ENCODE data around the gene ZNF512. TPM values are rescaled to one million over a fixed set of nuclear protein-coding genes. Genes with fewer than 3 reads are reported as not detected.

ZNF512 gene
- total and polyA plus RNA-seq, 2 of the 13 experiments (the other 11 are each of a cell fraction or from before 2014, with no cell fraction given) = 29.8 to 31.0 TPM

DNA sequence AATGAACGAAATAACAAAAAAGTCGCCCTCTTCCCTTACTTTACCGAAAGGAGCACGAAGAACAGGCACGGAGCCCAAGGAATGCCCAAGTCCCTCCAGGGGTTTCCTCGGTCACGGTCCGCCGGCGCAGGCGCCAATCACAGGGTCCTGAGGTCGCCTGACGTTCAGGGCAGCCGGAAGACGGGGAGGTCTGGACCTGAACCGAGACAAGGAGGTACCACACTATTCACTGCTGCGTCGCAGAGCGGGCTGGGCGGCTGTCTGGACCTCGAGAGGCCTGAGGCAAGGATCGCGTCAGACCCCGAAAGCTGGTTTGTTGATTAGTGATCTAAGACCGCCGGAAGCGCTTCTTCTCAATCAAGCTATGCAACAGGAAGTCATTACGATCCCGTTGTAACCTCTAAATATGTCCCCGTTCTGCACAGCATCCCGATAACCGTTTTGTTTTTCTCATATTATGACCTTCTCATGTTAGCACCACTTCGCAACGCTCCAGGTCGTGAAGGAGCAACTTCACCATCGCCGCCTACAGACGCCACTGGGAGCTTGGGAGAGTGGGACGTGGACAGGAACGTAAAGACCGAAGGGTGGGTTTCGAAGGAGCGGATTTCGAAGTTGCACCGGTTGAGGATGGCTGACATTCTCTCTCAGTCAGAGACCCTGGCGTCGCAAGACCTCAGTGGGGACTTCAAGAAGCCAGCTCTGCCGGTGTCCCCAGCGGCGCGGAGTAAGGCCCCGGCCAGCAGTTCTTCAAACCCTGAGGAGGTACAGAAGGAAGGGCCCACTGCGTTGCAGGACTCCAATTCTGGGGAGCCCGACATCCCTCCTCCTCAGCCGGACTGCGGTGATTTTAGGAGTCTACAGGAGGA is 80.7 kb downstream of the ZNF512 start, which contains the start of the genes SLC4A1AP and SUPT7L (continued):
- TF ChIP-seq, protein P1, sequence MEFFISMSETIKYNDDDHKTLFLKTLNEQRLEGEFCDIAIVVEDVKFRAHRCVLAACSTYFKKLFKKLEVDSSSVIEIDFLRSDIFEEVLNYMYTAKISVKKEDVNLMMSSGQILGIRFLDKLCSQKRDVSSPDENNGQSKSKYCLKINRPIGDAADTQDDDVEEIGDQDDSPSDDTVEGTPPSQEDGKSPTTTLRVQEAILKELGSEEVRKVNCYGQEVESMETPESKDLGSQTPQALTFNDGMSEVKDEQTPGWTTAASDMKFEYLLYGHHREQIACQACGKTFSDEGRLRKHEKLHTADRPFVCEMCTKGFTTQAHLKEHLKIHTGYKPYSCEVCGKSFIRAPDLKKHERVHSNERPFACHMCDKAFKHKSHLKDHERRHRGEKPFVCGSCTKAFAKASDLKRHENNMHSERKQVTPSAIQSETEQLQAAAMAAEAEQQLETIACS (CRISPR knock-in tag; IDR thresholded peaks at IDR 0.05) = peak; percentile 48
- TF ChIP-seq NCOR1 (IDR thresholded peaks at IDR 0.05; ENCODE audit: borderline replicate concordance, low read length) (peak; percentile 85; the same call in 1 of the 2 replicates), ZMAT3 (CRISPR knock-in tag; conservative IDR thresholded peaks at IDR 0.05) (peak; percentile 90), ZNF430 (CRISPR knock-in tag; IDR thresholded peaks at IDR 0.05) (peak; percentile 96; the same call in 1 of the 2 replicates), MED13 (CRISPR knock-in tag; IDR thresholded peaks at IDR 0.05) (peak; percentile 84), RXRA (CRISPR knock-in tag; IDR thresholded peaks at IDR 0.05) (peak; percentile 73), POLR2AphosphoS5 (IDR thresholded peaks at IDR 0.05; ENCODE audit: low read depth, low read length) (peak; percentile 87), ZNF20 (CRISPR knock-in tag; IDR thresholded peaks at IDR 0.05) (no peak), NFATC3 (CRISPR knock-in tag; IDR thresholded peaks at IDR 0.05) (no peak; the same call in 1 of the 2 replicates), ATF7 (IDR thresholded peaks at IDR 0.05) (peak; percentile 71), ATF7 (CRISPR knock-in tag; IDR thresholded peaks at IDR 0.05) (peak; percentile 32; the same call in 1 of the 2 replicates), ZNF776 (CRISPR knock-in tag; IDR thresholded peaks at IDR 0.05) (no peak; the same call in 1 of the 2 replicates), CHD2 (IDR thresholded peaks at IDR 0.05; ENCODE audit: low read depth, low read length) (no peak), ZNF775 (CRISPR knock-in tag; IDR thresholded peaks at IDR 0.05; ENCODE audit: borderline replicate concordance) (no peak), NFKB2 (CRISPR knock-in tag; IDR thresholded peaks at IDR 0.05; ENCODE audit: borderline replicate concordance) (peak; percentile 96), NFE2L1 (CRISPR knock-in tag; IDR thresholded peaks at IDR 0.05; ENCODE audit: borderline replicate concordance) (no peak), ZBTB1 (CRISPR knock-in tag; IDR thresholded peaks at IDR 0.05; ENCODE audit: borderline replicate concordance) (no peak), ZNF101 (CRISPR knock-in tag; IDR thresholded peaks at IDR 0.05; ENCODE audit: borderline replicate concordance, low read depth) (peak; percentile 45; the same call in 1 of the 2 replicates)
- TF ChIP-seq, protein P2, sequence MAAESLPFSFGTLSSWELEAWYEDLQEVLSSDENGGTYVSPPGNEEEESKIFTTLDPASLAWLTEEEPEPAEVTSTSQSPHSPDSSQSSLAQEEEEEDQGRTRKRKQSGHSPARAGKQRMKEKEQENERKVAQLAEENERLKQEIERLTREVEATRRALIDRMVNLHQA (CRISPR knock-in tag; IDR thresholded peaks at IDR 0.05) = no peak
- TF ChIP-seq, protein P3, sequence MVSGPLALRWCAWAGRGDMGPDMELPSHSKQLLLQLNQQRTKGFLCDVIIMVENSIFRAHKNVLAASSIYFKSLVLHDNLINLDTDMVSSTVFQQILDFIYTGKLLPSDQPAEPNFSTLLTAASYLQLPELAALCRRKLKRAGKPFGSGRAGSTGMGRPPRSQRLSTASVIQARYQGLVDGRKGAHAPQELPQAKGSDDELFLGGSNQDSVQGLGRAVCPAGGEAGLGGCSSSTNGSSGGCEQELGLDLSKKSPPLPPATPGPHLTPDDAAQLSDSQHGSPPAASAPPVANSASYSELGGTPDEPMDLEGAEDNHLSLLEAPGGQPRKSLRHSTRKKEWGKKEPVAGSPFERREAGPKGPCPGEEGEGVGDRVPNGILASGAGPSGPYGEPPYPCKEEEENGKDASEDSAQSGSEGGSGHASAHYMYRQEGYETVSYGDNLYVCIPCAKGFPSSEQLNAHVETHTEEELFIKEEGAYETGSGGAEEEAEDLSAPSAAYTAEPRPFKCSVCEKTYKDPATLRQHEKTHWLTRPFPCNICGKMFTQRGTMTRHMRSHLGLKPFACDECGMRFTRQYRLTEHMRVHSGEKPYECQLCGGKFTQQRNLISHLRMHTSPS (CRISPR knock-in tag; IDR thresholded peaks at IDR 0.05; ENCODE audit: low read depth) = peak; percentile 37; the same call in 1 of the 2 replicates
- TF ChIP-seq, protein P4, sequence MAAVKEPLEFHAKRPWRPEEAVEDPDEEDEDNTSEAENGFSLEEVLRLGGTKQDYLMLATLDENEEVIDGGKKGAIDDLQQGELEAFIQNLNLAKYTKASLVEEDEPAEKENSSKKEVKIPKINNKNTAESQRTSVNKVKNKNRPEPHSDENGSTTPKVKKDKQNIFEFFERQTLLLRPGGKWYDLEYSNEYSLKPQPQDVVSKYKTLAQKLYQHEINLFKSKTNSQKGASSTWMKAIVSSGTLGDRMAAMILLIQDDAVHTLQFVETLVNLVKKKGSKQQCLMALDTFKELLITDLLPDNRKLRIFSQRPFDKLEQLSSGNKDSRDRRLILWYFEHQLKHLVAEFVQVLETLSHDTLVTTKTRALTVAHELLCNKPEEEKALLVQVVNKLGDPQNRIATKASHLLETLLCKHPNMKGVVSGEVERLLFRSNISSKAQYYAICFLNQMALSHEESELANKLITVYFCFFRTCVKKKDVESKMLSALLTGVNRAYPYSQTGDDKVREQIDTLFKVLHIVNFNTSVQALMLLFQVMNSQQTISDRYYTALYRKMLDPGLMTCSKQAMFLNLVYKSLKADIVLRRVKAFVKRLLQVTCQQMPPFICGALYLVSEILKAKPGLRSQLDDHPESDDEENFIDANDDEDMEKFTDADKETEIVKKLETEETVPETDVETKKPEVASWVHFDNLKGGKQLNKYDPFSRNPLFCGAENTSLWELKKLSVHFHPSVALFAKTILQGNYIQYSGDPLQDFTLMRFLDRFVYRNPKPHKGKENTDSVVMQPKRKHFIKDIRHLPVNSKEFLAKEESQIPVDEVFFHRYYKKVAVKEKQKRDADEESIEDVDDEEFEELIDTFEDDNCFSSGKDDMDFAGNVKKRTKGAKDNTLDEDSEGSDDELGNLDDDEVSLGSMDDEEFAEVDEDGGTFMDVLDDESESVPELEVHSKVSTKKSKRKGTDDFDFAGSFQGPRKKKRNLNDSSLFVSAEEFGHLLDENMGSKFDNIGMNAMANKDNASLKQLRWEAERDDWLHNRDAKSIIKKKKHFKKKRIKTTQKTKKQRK (IDR thresholded peaks at IDR 0.05; ENCODE audit: low read length) = no peak
- TF ChIP-seq, protein P5, sequence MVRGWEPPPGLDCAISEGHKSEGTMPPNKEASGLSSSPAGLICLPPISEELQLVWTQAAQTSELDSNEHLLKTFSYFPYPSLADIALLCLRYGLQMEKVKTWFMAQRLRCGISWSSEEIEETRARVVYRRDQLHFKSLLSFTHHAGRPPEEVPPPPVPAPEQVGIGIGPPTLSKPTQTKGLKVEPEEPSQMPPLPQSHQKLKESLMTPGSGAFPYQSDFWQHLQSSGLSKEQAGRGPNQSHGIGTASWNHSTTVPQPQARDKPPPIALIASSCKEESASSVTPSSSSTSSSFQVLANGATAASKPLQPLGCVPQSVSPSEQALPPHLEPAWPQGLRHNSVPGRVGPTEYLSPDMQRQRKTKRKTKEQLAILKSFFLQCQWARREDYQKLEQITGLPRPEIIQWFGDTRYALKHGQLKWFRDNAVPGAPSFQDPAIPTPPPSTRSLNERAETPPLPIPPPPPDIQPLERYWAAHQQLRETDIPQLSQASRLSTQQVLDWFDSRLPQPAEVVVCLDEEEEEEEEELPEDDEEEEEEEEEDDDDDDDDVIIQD (CRISPR knock-in tag; IDR thresholded peaks at IDR 0.05; ENCODE audit: low read depth) = no peak
